ENCODE measurements around the gene ARHGAP24.

DNA sequence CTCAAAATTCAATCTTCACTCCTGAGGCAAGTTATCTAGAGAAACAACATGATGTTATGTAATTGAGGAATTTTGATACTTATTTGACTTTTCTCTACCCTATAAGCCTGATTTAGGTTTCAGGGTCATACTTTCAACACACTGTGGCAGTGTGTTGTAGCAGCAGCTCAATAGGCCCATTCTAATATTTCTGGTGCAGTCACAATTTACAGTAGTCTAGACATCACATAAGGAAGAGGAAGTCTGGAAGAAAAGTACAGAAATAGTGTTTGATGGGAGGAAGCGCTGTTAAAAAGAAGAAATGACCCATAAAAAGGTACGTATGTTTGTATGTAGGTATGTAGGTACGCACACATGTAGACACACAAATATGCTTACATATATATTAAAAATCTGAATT lies 194.3 kb downstream of the ARHGAP24 start:
- TF ChIP-seq, protein P1, sequence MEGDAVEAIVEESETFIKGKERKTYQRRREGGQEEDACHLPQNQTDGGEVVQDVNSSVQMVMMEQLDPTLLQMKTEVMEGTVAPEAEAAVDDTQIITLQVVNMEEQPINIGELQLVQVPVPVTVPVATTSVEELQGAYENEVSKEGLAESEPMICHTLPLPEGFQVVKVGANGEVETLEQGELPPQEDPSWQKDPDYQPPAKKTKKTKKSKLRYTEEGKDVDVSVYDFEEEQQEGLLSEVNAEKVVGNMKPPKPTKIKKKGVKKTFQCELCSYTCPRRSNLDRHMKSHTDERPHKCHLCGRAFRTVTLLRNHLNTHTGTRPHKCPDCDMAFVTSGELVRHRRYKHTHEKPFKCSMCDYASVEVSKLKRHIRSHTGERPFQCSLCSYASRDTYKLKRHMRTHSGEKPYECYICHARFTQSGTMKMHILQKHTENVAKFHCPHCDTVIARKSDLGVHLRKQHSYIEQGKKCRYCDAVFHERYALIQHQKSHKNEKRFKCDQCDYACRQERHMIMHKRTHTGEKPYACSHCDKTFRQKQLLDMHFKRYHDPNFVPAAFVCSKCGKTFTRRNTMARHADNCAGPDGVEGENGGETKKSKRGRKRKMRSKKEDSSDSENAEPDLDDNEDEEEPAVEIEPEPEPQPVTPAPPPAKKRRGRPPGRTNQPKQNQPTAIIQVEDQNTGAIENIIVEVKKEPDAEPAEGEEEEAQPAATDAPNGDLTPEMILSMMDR (IDR thresholded peaks at IDR 0.05) = no peak
- TF ChIP-seq EP300 (IDR thresholded peaks at IDR 0.05) = no peak

All from ovary (tissue), 3 donors.